ENCODE measurements around the gene MB21D2.
"Not testable (repeated sequence)": the region's sequence is repeated elsewhere in the genome, so short reads cannot be mapped to it uniquely, and the experiment has no call there.

Gene MB21D2

DNA sequence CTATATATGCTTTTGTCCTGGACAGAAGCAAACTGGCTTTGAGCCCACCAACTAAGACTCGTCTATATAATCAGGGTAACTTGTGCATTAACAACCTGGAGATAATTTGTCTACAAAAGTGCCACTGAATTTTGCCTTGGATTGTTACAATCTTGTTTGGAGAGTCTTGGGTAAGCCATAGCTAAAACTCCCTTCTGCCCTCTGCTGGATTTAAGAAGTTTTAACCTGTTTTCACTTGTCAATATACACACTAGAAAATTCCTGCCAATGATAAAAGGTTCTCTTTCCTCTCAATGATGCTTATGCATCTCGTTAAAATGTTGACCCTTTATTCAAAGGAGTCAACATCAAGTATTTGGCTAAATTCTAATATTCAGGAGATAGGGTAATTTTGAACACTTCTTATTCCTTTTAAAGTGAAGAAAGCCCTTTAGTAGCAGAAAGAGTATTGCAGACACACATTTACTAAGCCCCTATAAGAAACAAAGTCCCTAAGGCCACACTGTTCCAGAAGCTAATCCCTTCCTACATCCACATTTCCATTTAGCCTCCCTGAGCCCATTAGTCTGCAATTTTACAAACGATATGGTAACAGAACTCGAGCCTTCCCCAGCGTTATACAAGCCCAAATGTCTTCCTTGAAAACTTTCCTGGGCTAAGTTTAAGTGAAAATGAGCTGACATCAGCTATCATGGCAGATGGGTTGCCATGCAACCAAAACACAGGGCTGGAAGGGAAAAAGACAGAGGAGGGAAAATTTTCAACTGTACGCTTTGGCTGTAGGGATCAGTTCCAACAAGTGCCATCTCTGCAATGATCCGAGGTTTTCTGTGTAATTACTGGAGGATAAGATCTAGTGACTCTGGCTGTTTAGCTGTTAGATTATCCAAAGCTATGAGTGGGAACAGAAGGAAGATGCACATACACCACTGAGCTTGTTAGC lies 114.4 kb downstream of the MB21D2 start:
- no peak for DNase-seq (ENCODE audit: low read depth)

- no peak for DNase-seq (ENCODE audit: low read depth)
Observed at GRCh38 chr3:192801985-192802384, 115.7 kb downstream of the MB21D2 start.

- DNase-seq (ENCODE audit: low read depth), result no peak
Observed at GRCh38 chr3:192799721-192800120, 117.9 kb downstream of the MB21D2 start.

GRCh38 chr3:192795021-192795420 lies 122.6 kb downstream of the MB21D2 start:
- DNase-seq (ENCODE audit: low read depth), result no peak

DNA sequence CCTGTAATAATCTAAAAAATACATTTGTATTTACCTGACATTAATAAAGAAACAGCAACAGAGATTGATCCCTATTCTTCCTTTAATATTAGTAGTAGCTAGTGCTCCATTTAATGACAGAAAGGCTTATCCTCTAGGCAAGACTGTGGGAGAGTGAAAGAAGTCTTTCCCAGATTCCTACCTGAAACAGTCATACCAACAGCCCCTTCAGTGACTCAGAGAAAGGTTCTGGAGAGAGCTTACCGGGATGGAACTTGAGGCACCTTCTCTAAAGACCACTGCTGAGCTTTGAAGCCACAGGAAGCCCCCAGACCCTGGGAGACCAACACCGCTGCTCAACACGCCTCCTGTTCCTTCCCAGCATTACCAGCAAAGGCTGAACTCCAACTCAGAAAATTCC lies 123.4 kb downstream of the MB21D2 start:
- DNase-seq (ENCODE audit: low read depth), result no peak

DNA sequence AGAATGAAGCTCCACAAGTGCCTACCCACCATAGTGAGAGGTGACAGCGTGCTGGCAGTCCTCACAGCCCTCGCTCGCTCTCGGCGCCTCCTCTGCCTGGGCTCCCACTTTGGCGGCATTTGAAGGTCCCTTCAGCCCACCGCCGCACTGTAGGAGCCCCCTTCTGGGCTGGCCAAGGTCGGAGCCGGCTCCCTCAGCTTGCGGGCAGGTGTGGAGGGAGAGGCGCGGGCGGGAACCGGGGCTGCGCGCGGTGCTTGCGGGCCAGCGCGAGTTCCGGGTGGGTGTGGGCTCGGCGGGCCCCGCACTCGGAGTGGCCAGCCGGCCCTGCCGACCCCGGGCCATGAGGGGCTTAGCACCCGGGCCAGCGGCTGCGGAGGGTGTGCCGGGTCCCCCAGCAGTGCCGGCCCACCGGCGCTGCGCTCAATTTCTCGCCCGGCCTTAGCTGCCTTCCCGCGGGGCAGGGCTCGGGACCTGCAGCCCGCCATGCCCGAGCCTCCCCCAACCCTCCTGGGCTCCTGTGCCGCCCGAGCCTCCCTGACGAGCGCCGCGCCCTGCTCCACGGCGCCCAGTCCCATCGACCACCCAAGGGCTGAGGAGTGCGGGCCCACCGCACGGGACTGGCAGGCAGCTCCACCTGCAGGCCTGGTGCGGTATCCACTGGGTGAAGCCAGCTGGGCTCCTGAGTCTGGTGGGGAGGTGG lies 128.7 kb downstream of the MB21D2 start:
- not testable (repeated sequence) for DNase-seq (ENCODE audit: low read depth)

DNA sequence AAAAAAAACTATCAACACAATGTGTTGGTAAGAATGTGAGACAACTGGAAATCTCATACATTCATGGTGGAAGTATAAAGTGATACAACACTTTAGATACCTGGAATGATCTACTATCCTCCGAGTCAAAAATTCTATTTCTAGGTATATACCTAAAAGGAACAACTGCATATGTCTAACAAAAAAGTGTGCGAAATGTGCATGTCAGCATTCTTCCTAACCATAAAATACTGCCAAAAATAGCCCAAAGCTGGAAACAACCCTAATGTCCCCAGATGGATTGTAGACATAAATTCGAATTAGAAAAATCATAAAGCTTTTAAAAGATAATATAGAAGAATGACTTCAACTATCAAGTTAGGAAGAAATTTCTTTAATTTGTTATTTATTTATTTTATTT lies 139.1 kb downstream of the MB21D2 start:
- no peak for DNase-seq (ENCODE audit: low read depth)

DNA sequence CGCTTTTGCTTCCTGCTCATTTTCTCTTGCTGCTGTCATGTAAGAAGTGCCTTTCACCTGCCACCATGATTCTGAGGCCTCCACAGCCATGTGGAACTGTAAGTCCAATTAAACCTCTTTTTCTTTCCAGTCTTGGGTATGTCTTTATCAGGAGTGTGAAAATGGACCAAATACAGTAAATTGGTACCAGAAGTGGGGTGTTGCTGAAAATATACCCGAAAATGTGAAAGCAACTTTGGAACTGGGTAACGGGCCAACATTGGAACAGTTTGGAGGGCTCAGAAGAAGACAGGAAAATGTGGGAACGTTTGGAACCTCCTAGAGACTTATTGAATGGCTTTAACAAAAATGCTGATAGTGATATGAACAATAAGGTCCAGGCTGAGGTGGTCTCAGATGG lies 143.3 kb downstream of the MB21D2 start:
- not testable (repeated sequence) for DNase-seq (ENCODE audit: low read depth)

DNA sequence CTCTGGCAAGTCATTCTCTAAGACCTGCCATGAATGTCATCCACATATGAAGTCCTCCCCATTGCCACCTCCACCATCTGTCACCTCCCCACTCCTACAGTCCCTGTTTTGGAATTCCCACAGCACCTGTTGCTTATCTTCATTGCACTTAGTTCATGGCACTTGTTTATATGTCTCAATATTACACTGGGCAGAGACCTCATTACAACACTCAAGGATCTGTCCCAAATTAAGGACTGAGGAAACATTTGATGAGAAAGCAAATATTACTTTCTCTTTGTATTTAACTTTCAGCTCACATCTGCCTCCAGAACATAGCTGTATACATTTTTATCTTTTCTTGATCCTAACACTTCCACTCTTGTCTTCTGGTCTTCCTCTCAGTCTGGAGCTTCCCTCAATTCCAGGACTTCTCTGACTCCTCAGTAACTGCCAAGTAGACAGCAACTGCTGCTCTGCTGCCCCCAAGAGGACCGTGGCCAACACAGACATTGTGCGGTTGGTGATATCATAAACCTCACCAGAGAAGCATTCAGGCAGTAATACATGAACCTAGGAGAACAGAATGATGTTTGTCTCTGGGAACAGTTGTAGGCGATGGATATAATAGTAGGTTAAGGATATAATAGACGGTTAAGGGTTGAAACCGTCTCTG lies 145.3 kb downstream of the MB21D2 start:
- DNase-seq (ENCODE audit: low read depth), result no peak

DNA sequence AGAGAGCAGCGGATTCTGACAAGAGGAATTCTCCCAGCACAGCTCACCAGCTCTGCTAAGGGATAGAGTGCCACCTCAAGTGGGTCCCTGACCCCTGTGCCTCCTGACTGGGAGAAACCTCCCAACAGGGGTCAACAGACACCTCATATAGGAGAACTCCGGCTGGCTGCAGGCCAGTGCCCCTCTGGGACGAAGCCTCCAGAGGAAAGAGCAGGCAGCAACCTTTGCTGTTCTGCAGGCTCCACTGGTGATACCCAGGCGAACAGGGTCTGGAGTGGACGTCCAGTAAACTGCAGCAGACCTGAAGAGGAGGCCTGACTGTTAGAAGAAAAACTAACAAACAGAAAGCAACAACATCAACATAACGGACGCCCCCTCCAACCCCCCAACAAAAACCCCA lies 159.0 kb downstream of the MB21D2 start:
- DNase-seq (ENCODE audit: low read depth), result no peak

- no peak for DNase-seq (ENCODE audit: low read depth)
Observed at GRCh38 chr3:192751148-192751547, 166.5 kb downstream of the MB21D2 start.

GRCh38 chr3:192750201-192750600 lies 167.5 kb downstream of the MB21D2 start:
- no peak for DNase-seq (ENCODE audit: low read depth)

- no peak for DNase-seq (ENCODE audit: low read depth)
Observed at GRCh38 chr3:192747746-192748145, 169.9 kb downstream of the MB21D2 start.

GRCh38 chr3:192747145-192747544 lies 170.5 kb downstream of the MB21D2 start:
- no peak for DNase-seq (ENCODE audit: low read depth)

Data from stimulated activated CD8-positive, alpha-beta memory T cell treated with anti-CD3 and anti-CD28 coated beads, Interleukin-12 subunit alpha, Interleukin-12 subunit beta, amount 100 ng/mL, for 1 hour (primary cell).